Stimulated activated CD4-positive, alpha-beta T cell treated with anti-CD3 and anti-CD28 coated beads, TNF-alpha, amount 100 ng/mL, for 48 hours (primary cell): ENCODE measurements around the gene PRDM9.
"Not testable (repeated sequence)": the region's sequence is repeated elsewhere in the genome, so short reads cannot be mapped to it uniquely, and the experiment has no call there.

ENCODE experiments used
- DNase-seq, 3 donors: peaks; one replicate each; pipeline ENCODE4 v3.0.0-alpha.2; 2020; ENCODE audit warnings: low read depth in 3 of 3

Gene PRDM9

DNA sequence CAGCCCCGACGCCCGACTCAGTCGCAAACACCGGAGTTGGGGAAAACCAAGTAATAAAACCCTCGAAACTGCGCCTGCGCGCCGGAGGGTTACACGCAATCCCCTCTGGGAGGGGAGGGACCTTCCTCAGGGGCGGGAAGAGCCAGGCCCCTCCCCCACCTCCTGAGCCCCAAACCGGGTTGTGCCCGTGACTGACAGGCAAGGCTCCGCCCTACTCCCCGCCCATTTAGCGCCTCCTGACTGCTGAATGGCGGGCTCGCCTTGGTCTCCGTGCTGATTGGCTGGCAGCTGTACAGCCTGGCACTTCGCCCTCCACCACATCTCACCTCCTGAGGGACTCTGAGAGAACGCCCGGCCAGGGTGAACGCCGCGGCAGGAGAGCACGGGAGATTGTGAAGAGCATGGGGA is at the start of gene PRDM9:
PRDM9 (plus strand) TSS at position 332 of the 408 bp plus-strand sequence. CDS start 1,425 bp downstream, outside the sequence.
- DNase-seq: no peak

DNA sequence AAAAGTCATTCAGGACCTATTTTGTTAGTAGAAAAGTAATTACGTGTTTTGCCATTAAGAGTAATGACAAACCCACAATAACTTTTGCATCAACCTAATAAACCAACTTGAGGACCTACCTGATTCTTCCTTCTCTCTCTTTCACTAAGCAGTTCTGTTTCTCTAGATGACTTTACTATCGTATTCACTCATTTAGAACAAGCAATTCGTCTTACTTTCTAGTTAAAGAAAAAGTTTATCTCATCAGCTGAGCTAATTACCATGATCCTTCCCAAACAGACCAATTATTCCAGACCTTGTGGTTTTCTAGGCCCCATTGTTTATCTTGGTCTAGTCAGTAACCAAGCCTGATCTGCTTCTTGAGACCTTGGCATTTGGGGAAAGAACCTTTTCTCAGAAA is 49.6 kb upstream of the PRDM9 start:
- no peak for DNase-seq

DNA sequence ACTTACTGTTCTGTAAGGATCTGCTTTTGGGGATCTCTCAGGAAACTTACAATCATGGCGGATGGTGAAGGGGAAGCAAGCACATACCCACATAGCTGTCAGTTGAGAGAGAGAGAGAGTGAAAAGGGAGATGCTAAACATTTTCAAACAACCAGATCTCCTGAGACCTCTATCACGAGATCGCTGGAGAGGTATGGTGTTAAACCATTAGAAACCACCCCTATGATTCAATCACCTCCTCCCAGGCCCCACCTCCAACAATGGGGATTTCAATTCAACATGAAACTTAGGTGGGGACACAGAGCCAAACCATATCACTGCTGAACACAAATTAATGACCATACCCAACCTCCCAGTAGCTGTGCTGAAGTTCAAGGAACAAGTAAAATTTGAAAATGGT is 48.2 kb upstream of the PRDM9 start:
- DNase-seq: no peak

DNA sequence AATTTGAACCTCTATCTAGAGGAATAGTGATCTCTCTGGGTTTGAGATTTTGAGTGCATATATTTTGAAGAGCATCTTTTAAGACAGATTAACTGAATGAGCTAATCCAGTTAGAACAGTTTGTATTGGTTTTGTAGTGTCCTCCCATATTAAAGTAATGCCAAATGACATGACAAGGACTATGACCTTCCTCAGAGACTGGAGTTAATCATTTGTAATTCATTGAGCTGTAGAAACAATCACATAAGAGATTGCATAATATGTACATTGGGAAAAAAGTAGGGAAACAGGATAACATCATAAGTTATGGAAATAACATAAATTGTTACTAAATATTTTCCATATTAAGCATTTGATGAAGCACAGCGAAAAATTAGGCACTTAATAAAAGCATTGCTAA is 45.8 kb upstream of the PRDM9 start:
- no peak for DNase-seq

DNA sequence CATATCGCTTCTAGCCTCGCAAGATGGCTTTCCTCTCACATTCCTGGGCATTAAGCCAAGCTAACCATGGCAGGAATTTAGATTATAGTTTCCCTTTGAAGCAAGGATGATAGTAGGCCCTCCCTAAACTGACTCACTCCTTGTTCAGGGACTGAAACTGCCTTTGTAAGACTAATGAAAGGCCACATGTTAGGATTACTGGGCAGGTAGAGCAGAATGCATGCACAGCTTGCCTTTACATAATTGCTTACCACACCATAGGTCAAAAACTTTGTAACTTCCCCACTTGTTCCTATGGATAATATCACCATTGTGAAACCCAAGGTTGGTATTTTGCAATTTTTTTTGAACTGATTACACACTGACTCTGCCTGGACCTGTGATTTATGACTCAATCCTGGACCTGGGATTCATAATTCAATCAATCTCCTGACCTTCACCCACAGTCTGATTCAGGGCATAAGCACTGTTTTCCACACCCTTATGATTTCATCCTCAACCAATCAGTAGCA is 41.0 kb upstream of the PRDM9 start:
- no peak for DNase-seq

DNA sequence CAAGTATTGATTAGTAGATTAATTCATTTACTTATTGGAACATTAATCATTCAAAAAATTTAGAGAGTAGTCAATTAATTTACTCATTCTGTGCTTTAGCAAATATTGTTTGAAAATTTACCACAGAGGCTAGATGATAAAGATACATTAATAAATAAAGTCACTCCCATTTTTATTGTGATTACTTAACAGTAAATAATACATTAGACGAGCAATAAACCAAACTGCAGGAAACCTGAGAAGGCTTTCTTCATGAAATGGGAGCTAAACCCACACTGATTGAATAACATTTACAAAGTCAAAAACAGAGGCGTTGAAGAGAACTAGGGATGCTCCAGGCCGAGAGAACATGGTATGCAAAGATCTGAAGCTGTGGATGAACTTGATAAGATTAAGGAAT is 38.8 kb upstream of the PRDM9 start:
- no peak for DNase-seq

DNA sequence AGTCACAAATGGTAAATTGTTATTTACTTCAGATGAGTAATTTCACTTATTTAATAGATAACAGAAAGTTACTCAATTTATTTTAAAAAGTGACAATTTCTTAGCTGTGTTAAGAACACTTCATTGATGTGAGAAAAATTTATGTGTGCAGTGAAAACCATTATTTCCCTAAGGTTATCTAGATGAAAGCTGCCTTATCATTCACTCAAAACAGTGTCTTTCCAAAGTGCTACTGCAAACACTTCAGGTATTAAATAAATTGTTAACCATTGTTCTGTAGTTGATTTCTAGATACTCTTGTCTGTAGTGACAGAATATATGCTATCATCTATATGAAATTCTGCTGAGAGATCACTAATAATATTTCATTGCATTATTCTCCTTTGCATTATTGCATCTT is 33.5 kb upstream of the PRDM9 start:
- no peak for DNase-seq

DNA sequence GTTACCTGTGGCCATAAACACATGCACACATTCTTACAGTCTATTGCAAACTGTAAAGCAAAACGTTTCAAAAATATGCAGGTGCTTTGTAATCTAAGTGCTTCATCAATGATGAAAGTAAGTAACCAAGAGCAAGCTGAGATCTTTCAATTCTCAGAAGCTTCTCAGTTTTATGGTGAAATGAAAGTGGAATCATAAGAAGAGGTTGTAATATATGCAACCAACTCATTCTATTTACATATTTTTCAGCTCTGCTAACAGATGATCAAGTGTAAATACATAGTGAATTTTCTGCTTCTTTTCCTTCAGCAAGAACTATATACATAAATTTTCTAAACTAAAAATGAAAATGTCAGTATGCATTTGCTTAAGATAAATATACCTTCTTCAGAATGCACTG is 33.1 kb upstream of the PRDM9 start:
- no peak for DNase-seq

DNA sequence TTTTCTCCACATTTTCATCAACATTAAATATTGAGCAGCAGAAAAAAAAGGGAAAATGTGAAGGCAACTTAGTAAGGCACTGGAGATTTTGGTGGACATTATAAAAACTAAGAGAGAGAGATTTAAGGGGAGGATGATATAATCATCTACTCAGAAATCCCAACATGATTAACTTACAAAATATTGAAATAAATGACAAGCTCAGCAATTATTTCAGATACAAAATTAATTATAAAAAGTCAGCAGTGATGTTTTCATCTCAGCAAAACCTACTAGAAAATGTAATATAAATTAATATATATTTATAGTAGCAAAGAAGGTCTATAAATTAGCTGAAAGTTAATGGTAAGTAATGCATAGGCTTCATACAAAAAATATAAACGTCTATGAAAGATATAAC is 30.8 kb upstream of the PRDM9 start:
- DNase-seq: no peak

DNA sequence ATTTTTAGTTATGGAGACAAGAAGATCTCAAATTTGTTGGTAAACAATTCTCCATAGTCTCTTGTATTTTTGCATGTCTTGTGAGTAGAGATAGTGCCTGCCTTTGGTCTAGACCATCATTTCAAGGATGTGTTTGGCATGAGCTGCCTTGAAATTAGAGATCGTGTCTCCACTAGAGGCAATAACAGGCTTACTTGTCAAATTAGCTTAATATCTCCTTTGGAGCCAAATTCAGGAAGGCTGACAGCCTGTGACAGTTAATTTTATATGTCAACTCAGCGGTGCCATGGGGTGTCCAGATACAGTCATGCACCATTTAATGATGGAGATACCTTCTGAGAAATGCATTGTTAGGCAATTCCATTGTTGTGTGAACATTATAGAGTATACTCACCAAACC is 24.8 kb upstream of the PRDM9 start:
- DNase-seq: no peak

DNA sequence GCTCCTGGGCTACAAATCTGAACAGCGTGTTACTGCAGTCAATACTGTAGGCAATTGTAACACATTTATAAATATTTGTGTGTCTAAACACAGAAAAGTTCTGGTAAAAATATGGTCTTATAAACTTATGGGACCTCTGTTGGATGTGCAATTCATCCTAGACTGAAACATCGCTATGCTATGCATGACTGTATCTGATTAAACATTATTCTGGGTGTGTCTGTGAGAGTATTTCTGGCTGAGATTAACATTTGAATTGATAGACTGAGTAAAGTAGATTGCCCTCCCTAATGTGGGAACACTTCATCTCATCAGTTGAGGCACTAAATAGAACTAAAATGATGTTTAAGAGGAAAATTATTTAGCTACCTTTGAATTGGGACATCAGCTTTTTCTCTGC is 24.3 kb upstream of the PRDM9 start:
- DNase-seq: no peak

DNA sequence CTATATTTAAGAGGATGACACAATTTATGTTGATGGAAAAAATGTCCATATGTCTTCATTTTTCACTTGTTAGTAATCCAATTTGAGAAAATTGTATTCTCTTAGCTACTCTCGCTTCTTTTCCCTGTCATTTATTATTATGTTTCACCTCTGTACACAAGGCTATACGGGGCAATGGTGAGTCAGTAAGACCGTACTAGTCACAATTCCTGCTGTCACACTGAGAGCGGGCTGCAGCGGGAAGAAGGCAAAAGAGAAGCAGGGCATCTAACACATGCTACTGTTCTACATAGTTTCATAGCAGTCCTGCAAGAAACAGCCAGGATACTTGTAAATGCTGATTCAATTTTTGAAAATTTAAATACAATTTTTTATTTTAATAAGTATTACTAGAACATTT is 23.3 kb upstream of the PRDM9 start:
- DNase-seq: no peak

DNA sequence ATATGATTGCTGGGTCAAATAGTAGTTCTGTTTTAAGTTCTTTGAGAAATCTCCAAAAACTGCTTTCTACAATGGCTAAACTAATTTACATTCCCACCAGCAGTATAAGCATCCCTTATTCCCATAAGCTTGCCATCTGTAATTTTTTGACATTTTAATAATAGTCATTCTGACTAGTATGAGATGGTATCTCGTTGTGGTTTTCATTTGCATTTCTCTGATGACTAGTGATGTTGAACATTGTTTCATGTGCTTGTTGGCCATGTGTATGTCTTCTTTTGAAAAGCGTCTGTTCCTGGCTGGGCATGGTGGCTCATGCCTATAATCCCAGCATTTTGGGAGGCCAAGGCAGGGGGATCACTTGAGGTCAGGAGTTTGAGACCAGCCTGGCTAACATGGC is 21.2 kb upstream of the PRDM9 start:
- not testable (repeated sequence) for DNase-seq

DNA sequence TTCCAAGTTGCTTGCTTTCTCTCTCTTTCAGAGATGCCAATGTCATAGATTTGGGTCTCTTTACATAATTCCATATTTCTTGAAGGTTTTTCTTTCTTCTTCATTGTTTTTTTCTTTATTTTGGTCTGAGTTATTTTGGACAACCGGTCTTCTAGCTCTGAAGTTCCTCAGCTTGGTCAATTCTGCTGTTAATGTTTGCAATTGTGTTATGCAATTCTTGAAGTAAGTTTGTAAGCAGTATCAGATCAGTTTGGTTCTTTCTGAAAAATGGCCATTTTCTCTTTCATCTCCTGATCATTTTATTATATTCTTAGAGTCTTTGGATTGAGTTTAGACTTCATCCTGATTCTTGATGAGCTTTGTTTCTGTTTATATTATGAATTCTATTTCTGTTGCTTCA is 16.4 kb upstream of the PRDM9 start:
- DNase-seq: no peak

DNA sequence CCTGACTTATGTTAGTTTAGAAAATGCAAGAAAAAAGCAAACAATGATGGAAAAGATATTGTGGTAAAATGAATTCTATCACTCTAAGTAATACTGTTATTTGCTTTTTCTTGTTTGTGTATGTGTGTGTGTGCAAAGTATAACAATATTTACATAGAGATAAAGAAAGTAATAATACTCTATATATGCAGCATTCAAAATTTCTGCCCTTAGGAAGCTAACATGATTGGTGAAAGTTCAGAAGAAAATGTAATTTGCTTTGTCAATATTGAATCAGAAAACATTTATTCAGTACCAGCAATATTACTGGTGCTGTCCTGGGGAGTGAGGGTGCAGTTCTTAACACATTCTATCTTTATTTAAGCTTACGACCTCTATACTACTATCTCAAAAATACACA is 12.9 kb upstream of the PRDM9 start:
- DNase-seq: no peak

DNA sequence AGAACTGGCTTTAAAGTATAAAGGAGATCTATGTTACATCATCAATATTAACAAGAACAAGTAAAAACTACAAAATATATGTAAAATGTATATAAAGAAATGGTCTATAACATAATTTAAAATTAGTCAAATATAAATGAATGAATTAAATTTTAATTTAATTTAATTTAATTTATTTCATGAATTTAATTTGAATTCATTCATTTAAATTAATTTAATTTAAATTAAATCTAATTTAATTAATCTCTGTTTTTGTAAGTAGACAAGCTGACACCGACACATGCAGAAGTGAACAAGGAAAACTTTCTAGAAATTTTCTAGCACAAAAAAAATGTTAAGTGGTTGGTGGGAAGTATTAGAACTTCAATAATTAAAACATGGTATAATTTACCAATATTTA is 10.8 kb upstream of the PRDM9 start:
- DNase-seq: no peak

DNA sequence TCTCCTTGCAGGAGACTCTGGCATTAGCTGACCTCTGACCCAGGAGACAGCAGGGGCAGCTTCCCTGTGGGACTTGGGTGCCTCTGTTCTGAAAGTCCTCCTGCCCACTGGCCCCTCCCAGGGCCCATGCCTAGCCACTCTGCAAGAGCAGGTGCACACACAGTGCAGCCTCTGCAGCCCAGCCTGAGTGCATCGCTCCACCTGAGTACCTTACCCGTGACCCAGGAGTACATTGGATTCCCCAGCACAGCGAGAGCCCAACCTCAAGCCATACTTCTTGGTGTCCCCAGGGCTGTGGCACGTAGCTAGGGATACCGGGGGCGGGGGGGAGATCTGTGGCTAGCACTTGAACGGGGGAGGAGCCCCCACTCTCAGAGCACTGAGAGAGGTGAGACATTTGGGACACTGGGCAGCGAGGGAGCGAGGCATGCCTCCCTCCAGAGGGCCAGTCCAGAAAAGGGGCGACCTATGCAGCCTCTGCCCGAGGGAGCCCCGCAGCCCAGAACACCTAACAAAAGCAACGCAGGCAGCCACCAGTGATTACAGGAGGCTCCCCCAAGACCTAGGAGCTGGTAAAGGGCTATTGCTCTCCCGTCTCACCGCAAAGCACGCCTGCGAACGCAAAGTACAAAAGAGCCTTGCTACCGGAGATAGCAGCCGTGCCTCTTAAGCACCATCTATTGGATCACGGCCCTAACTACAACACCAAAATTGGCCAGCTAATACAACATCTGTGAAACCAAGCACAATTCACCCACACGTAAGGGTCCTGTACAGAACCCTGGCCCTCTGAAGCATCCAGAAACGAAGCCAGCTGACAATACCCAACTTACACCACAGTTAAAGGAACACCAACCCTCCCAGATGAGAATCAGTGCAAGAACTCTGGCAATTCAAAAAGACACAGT is 826 bp upstream of the PRDM9 start:
- no peak for DNase-seq

DNA sequence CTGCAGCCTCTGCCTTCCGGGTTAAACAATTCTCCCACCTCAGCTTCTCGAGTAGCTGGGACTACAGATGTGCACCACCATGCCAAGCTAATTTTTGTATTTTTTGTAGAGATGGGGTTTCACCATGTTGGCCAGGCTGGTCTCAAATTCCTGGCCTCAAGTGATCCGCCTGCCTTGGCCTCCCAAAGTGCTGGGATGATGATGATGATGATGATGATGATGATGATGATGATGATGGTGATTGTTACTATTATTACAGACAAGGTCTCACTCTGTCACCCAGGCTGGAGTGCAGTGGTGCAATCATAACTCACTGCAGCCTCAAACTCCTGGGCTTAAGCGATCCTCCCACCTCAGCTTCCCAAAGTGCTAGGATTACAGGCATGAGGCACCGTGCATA is 3.0 kb downstream of the PRDM9 start:
- not testable (repeated sequence) for DNase-seq

DNA sequence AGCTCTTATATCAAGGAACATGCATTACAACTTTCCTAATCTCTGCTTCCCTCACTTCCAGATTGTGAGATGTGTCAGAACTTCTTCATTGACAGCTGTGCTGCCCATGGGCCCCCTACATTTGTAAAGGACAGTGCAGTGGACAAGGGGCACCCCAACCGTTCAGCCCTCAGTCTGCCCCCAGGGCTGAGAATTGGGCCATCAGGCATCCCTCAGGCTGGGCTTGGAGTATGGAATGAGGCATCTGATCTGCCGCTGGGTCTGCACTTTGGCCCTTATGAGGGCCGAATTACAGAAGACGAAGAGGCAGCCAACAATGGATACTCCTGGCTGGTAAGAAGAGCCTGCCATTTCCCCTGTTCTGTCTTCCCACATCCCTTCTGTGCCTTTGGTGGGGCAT is 15.1 kb downstream of the PRDM9 start:
- no peak for DNase-seq

DNA sequence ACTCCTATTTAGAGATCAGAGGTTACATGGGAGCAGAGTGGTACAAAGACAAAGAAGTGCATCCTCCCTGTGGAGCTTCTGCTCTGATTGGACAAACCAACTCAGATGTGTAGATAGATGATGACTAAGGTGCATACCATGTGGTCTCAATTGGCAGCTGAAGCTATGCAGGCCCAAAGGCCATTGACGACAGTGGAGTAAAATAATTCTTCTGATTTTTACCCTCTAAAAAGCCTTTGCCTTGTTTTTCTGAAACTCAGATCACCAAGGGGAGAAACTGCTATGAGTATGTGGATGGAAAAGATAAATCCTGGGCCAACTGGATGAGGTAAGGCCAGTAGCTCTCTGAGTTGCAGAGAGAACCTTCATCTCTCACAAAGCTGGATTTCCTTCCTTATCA is 15.6 kb downstream of the PRDM9 start:
- DNase-seq: no peak

DNA sequence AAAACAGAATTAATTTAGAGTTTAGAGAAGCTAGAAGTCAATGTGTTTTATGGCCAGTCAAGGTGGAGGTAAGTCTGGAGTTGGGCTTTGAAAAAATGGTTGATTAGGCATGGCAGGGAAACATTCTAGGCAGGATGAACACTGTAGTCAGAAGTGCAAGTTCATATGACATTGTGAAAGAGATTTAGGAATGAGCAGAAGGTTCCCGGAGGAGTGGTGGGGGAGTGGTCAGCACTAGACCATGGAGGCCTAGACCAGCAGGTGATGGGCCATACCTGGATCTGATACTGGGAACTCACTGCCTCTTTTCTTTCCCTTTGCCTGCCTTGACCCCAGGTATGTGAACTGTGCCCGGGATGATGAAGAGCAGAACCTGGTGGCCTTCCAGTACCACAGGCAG is 16.6 kb downstream of the PRDM9 start:
- no peak for DNase-seq

DNA sequence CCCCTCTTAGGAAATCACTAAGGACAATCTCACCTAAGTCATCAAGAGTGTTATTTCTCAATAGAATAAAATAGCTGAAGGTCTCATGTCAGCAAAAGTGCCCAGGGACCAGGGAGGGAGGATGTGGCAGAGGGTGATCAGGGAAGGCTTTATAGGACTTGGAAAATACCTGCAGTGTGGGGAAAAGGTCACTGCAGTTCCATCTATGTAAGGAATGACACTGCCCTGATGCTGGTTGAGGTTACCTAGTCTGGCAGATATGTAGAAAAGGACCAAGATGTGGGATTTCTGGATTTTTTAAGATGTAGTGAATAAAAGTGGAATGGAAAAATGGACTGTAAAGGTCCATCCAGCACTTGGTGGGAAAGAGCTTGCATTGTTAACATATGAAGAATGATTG is 18.3 kb downstream of the PRDM9 start:
- DNase-seq: no peak

DNA sequence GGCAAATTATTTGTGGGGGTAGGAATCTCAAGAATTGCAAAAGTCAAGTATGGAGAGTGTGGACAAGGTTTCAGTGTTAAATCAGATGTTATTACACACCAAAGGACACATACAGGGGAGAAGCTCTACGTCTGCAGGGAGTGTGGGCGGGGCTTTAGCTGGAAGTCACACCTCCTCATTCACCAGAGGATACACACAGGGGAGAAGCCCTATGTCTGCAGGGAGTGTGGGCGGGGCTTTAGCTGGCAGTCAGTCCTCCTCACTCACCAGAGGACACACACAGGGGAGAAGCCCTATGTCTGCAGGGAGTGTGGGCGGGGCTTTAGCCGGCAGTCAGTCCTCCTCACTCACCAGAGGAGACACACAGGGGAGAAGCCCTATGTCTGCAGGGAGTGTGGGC is 19.2 kb downstream of the PRDM9 start:
- not testable (repeated sequence) for DNase-seq
